Stimulated activated CD8-positive, alpha-beta memory T cell treated with anti-CD3 and anti-CD28 coated beads, Interleukin-4, amount 100 ng/mL, for 24 hours (primary cell): ENCODE data around the gene BFAR.
"Not testable (repeated sequence)": the region's sequence is repeated elsewhere in the genome, so short reads cannot be mapped to it uniquely, and the experiment has no call there.

ENCODE experiments used
- DNase-seq: peaks from one replicate; pipeline ENCODE4 v3.0.0-alpha.2; 2020; ENCODE audit warnings: low read depth

Gene BFAR

GRCh38 chr16:14632693-14633569 lies at the start of gene BFAR:
Gene BFAR (plus strand): TSS chr16:14632951. CDS start chr16:14644347, 11,396 bp downstream.
- DNase-seq: peak; percentile 100

GRCh38 chr16:14585287-14585686 lies 47.5 kb upstream of the BFAR start:
- no peak for DNase-seq

GRCh38 chr16:14586637-14587305 lies 46.0 kb upstream of the BFAR start:
- no peak for DNase-seq

DNA sequence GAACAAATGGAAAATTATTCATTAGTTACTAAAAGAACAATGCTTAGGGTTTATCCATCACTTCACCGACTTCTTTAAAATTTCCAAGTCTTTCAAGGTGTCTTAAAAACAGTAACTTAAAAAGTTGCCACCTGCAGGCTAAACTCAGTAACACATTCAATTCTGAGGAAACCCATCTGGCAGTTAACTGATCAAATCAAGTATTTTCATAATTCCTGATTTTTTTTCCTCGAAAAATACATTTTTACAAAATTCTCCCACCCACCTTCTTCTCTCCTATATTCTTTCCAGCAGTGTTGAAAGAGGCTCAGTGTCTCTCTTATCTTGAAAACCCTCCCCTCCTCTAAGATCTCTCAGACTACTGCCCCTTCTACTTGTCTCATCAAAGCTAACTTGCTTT lies 32.6 kb upstream of the BFAR start:
- no peak for DNase-seq

DNA sequence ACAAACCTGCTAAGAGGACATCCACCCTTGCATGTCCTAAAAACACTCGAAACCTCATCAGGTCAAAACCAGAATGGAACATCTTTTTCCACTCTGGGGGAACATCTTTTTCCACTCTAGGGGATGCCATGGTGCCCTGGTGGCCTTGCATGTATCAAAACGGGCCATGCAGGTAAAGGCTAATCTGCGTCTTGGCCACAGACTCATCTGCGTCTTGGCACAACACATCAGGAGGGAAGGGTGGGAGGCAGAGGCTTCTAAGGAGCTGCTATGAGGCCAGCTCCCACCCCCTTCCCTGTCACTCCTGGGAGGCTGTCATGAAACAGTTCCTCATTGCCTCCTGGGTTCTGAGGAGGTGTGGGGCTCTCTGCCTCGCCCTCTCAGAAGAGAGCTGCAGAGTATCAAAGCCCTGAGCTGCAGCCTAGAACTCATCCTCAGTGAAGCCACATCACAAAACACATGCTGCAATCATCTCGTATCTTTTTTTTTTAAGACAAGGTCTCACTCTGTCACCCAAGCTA lies 30.2 kb upstream of the BFAR start:
- no peak for DNase-seq

- DNase-seq: no peak
These were observed 26.6 kb upstream of the BFAR start for GRCh38 chr16:14606102-14606501.

GRCh38 chr16:14608111-14608566 lies 24.6 kb upstream of the BFAR start:
- no peak for DNase-seq

- DNase-seq: no peak
These were observed 24.1 kb upstream of the BFAR start for GRCh38 chr16:14608604-14609003.

GRCh38 chr16:14609716-14610115 lies 23.0 kb upstream of the BFAR start:
- DNase-seq: no peak

DNA sequence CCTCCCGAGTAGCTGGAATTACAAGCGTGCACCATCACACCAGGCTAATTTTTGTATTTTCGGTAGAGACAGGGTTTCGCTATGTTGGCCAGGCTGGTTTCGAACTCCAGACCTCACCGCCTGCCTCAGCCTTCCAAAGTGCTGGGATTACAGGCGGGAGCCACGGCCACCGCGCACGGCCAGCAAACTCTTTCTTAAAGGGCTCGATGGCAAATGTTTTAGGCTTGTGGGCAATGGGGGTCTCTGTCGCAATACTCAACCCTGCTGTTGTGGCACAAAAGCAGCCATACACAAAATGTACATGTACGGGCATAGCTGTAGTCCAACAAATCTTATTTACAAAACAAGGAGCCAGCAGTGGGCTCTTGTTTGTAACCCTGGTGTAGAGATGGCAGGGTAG lies 21.1 kb upstream of the BFAR start:
- no peak for DNase-seq

- no peak for DNase-seq
These were observed 18.8 kb upstream of the BFAR start for GRCh38 chr16:14613991-14614390.

DNA sequence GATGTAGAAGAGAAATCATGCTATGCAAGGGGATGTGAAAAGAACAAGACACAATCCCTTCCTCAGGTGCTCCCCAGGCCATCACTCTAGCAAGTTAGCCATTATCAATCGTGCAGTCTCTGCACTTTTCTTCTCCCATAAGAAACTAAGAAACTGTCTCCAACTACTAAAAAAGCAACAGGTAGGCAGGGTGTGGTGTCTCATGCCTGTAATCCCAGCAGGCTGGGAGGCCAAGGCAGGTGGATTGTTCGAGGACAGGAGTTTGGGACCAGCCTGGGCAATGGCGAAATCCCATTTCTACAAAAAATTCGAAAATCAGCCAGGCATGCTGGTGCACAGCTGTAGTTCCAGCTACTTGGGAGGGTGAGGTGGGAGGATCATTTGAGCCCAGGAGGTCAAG lies 16.5 kb upstream of the BFAR start:
- DNase-seq: no peak

DNA sequence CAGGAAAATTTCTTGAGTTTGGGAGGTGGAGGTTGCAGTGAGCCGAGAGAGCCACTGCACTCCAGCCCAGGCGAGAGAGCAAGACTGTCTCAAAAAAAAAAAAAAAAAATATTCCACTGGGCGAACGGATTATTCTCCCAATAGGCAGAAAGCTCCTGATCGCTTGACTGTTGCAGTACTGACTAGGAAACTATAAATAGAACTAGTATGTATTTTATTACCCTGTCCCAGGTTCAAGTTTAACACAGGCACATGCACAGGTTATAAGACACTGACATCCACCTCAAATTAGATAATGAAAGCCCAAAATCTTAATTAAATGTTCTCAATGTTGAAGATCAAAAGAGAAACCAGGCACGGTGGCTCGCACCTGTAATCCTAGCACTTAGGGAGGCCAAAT lies 14.2 kb upstream of the BFAR start:
- DNase-seq: no peak

DNA sequence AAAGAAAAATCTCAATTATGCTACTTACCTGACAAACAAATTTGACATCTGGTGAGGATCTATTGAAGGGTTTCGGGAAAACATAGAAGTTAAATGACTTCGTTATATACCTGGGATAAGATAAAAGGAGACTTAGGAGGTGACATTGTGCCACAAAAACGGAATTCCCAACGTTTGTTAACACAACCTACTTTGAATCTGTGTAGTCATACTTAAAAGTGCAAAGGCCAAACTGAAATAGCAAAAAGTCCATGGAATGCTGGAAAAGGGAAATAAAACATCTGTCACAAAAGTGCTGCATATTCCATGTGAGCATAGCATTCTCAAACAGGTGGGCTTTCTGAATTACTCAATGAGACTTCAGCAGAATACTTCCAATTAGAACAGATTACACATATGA lies 5.7 kb upstream of the BFAR start:
- no peak for DNase-seq

- no peak for DNase-seq
These were observed 3.7 kb upstream of the BFAR start for GRCh38 chr16:14628806-14629611.

DNA sequence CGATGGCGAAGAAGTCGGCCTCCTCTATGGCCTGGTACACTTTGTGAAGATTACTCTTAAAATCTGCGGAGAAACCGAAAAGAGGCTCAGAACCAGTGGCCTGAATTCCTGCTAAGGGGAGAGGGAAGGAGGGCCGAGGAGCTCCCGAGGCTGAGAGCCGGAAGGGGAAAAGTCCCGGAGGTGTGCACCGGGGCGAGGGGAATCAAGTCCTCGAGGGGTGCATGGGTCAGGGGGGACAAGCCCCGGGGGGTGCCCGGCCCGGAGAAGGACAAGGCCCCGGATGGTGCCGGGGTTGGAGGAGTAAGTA lies 3.2 kb upstream of the BFAR start:
- DNase-seq: no peak

DNA sequence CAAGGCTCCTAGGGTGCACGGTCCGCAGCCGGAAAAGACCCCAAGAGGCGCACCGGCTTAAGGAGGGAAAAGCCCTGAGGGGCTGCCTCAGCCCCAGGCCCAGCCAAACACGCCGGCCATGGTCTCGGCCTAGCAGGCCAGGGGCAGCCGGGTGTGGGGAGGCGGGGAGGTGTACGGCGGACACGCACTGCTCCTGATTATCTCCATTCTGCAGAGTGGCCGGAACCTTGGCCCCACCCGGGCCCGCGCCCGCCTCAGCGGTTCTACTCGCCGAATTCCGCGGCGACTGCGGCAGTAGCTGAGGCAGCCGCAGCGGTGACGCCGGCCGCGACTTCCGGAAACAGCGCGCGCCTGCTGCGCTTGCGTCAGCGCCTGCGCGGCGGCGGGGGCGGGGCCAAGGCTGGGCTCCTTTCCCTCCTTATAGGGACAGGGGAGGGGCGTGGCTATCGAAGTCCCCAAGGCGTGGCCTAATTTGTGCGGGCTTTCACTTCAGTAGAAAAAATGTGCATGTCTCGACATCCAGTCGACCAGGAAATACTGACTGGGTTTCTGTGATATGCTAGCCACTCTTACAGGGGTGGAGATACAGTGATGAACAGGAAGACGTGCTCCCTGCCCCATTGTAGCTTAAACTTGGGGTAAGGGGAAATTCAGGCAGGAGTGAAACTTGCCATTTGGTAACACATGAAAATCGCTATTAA lies 2.7 kb upstream of the BFAR start, which contains the start of gene PARN:
Gene PARN, minus strand, starts transcription at position 342 of the 701 bp plus-strand sequence. Its CDS starts 135 bp downstream, at position 207.
- peak; percentile 98 for DNase-seq

DNA sequence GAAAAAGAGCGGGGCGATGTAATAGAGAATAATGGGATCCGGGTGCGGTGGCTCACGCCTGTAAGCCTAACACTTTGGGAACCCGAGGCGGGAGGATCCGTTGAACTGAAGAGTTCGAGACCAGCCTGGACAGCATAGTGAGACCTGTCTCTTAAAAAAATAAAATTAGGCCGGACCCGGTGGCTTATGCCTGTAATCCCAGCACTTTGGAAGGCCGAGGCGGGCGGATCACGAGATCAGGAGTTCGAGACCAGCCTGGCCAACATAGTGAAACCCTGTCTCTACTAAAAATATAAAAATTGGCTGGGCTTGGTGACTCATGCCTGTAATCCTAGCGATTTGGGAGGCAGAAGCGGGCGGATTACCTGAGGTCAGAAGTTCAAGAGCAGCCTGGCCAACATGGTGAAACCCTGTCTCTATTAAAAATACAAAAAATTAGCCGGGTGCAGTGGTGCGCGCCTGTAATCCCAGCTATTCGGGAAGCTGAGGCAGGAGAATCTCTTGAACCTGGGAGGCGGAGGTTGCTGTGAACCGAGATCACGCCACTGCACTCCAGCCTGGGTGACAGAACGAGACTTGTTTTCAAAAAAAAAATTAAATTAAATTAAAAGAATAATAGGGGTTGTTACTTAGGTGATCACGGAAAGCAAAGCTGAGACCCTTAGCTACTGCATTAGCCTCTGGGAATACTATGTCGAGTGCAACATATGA lies 2.0 kb upstream of the BFAR start:
- DNase-seq: not testable (repeated sequence)

DNA sequence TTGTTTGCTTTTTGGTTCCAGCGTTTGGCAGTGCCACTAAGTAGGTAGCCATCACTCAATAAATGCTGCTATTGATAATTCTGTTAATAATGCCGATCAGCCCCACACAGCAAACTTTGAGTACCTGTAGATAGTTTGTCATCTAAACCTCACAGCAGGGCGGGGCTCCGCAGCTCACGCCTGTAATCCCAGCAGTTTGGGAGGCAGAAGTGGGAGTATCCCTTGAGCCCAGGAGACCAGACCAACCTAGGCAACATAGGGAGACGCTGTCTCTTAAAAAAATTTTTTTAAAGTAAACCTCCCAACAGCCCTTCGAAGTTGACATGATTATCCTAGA lies 1.6 kb downstream of the BFAR start:
- DNase-seq: no peak

DNA sequence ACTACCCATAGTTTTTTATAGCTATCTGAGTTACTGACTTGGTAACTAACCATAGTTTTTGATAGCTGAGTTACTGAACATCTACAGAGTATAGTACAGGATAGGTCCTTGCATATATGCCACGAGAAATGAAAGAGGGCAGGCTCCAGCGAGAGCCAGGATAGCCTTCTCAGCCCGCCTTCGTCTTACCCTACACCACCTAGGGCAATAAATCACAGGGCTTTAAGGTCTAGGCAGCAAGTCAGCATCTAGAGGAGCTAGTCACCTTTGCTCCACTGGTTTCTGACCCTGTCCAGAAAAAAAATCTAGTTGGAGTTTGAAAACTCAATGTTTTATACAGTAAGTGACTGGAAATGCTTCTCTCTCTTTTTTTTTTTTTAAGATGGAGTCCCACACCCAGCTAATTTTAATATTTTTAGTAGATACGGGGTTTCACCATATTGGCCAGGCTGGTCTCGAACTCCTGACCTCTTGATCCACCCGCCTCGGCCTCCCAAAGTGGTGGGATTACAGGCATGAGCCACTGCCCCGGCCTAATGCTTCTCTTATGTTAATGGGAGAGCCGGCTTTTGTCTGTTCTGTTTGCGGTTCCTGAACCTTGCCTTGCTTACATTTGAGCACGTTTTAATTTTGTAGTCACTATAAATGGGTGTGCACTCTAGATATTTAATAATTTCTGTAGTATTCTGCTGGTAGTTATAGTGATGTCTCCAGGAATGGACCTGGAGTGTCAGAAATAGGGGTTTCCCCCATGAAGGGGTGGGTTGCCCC lies 2.8 kb downstream of the BFAR start:
- DNase-seq: no peak
